Activated T-helper 17 cell treated with anti-CD3 and anti-CD28 coated beads, Interleukin-2, amount 50 U/mL, for 72 hours (primary cell): ENCODE results near the gene STIP1. TPM values are rescaled to one million over a fixed set of nuclear protein-coding genes. Genes with fewer than 3 reads are reported as not detected.

Experiments used
- ATAC-seq: fragments of 150-1000 bp; cut with Tn5 transposase; replicated peaks from 2 replicates; pipeline ENCODE4 v1.10.0; 2021; ENCODE audit warnings: mild to moderate bottlenecking, moderate library complexity
- H3K27ac Mint-ChIP-seq: one replicate; pipeline ENCODE4 v1.8.0; 2022; ENCODE audit warnings: mixed read lengths
- H3K27me3 Mint-ChIP-seq: one replicate; pipeline ENCODE4 v1.8.0; 2022; ENCODE audit warnings: mixed read lengths
- H3K36me3 Mint-ChIP-seq: one replicate; pipeline ENCODE4 v1.8.0; 2022; ENCODE audit warnings: low read depth, mild to moderate bottlenecking, mixed read lengths
- H3K4me1 Mint-ChIP-seq: one replicate; pipeline ENCODE4 v1.8.0; 2022; ENCODE audit warnings: mixed read lengths
- H3K4me3 Mint-ChIP-seq: one replicate; pipeline ENCODE4 v1.8.0; 2022; ENCODE audit warnings: mild to moderate bottlenecking, mixed read lengths
- H3K9me3 Mint-ChIP-seq: one replicate; pipeline ENCODE4 v1.8.0; 2022; ENCODE audit warnings: mixed read lengths
- total RNA-seq, 2 donors: library from RNA; stranded (reverse); gene quantifications; one replicate each; pipeline ENCODE4 v1.2.3, GENCODE V29; 2022

The STIP1 gene
- total RNA-seq, 2 donors from 2014 or later, result 259 to 462 TPM

- no peak overlapping the region for H3K4me3 Mint-ChIP-seq
- H3K4me1 Mint-ChIP-seq, result peaks cover 7% of the 10 kb centered on the region
- H3K27me3 Mint-ChIP-seq, result no peaks in the 10 kb centered on the region
- no peaks in the 10 kb centered on the region for H3K9me3 Mint-ChIP-seq
- no peak for ATAC-seq
- no peak overlapping the region for H3K27ac Mint-ChIP-seq
- no peaks in the 10 kb centered on the region for H3K36me3 Mint-ChIP-seq
These were observed 12.2 kb upstream of the STIP1 start for GRCh38 chr11:64173616-64174355.

- no peak for ATAC-seq
- H3K27ac Mint-ChIP-seq, result no peak overlapping the region
These were observed 9.2 kb upstream of the STIP1 start for GRCh38 chr11:64176751-64177150.

GRCh38 chr11:64178203-64178602, 7.8 kb upstream of the STIP1 start:
- peak; percentile 61 for ATAC-seq
- Mint-ChIP-seq H3K4me1 (peaks cover 12% of the 10 kb centered on the region), H3K9me3 (no peaks in the 10 kb centered on the region)

More at GRCh38 chr11:64176751-64177150, 9.2 kb upstream of the STIP1 start:
- H3K9me3 Mint-ChIP-seq, result no peaks in the 10 kb centered on the region
- H3K4me3 Mint-ChIP-seq, result no peak overlapping the region
- H3K36me3 Mint-ChIP-seq, result no peaks in the 10 kb centered on the region
- H3K27me3 Mint-ChIP-seq, result no peaks in the 10 kb centered on the region
- H3K4me1 Mint-ChIP-seq, result peaks cover 7% of the 10 kb centered on the region

DNA sequence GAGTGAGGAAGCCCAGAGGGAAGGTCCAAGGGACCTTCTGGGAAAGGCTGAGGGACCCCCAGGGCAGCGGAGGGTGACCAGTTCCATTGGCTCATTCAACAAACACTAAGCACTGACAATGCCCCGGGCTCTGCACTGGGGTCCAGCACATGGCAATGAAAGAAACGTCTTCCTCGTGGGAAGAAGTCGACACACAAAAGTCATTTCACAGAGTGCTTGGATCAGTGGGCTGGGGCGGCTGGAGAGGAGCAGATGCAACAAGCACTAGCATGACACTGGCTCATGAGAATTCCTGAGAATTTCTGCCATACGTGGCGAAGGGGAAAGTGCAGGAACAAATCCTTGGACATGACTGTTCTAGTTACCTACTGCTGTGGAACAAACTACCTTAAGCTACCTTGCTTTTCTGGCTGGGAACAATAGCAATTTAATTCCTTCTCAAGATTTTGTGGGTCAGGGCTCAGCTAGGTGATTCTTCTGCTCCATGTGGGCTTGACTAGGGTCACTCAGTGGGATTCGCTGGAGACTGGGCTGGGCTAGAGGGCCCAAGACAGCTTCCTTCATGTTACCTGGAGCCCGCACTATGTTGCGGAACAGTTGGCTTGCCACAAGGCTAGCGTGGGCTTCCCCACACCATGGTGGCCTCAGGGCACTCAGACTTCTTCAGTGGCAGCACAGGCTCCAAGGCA, 6.9 kb upstream of the STIP1 start:
- Mint-ChIP-seq H3K4me1 (peaks cover 12% of the 10 kb centered on the region), H3K27ac (no peak overlapping the region), H3K9me3 (no peaks in the 10 kb centered on the region), H3K27me3 (no peaks in the 10 kb centered on the region), H3K36me3 (no peaks in the 10 kb centered on the region), H3K4me3 (no peak overlapping the region)
- no peak for ATAC-seq

More at GRCh38 chr11:64178203-64178602, 7.8 kb upstream of the STIP1 start:
- no peaks in the 10 kb centered on the region for H3K27me3 Mint-ChIP-seq
- H3K36me3 Mint-ChIP-seq, result no peaks in the 10 kb centered on the region
- H3K4me3 Mint-ChIP-seq, result no peak overlapping the region
- H3K27ac Mint-ChIP-seq, result peak overlapping the region; percentile 1

DNA sequence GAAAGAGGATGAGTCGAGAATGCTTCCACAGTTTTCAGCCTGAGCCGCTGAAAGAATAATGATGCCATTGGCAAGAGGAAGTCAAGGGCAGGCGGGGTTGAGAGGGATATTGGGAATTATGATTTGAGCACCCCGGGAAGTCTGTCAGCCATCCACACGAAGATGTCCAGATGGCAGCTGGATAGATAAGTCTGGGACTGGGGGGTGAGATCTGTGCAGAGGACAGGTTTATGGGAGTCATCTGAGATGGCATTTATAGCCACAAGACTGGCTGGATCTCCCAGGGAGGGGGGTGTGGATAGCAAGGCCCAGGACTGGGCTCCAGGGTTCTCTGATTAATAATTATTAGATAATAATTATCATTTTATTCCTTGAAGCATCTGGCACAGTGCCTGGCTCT, 5.1 kb upstream of the STIP1 start:
- H3K4me1 Mint-ChIP-seq, result peaks cover 12% of the 10 kb centered on the region

GRCh38 chr11:64181506-64182411, 4.2 kb upstream of the STIP1 start:
- H3K36me3 Mint-ChIP-seq, result peaks cover 8% of the 10 kb centered on the region
- no peaks in the 10 kb centered on the region for H3K9me3 Mint-ChIP-seq
- H3K4me3 Mint-ChIP-seq, result peak overlapping the region; percentile 19
- peaks cover 12% of the 10 kb centered on the region for H3K4me1 Mint-ChIP-seq
- H3K27ac Mint-ChIP-seq, result no peak overlapping the region
- ATAC-seq, result no peak
- no peaks in the 10 kb centered on the region for H3K27me3 Mint-ChIP-seq

More for the DNA sequence above, 5.1 kb upstream of the STIP1 start:
- Mint-ChIP-seq H3K27me3 (no peaks in the 10 kb centered on the region), H3K36me3 (peaks cover 4% of the 10 kb centered on the region), H3K27ac (no peak overlapping the region), H3K4me3 (no peak overlapping the region), H3K9me3 (no peaks in the 10 kb centered on the region)
- no peak for ATAC-seq

DNA sequence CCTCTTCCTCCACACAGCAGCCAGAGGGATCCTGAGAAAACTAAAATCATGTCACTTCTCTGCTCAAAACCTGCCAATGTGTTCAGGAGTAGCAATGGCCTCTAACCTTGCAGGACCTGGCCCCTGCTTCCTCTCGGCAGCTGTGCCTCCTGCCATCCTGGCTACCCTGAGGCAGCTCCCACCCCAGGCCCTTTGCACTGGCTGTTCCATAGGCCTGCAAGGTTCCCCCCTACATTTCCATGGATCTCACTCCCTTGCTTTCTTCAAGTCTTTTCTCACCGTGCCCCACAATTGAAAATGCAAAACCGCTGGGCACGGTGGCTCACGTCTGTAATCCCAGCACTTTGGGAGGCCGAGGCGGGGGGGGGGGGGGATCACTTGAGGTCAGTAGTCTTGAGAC, 2.1 kb upstream of the STIP1 start:
- Mint-ChIP-seq H3K9me3 (no peaks in the 10 kb centered on the region), H3K27me3 (no peaks in the 10 kb centered on the region), H3K4me3 (no peak overlapping the region), H3K36me3 (peaks cover 8% of the 10 kb centered on the region), H3K4me1 (peaks cover 5% of the 10 kb centered on the region), H3K27ac (no peak overlapping the region)
- ATAC-seq, result no peak

- no peak for ATAC-seq
- peaks cover 17% of the 10 kb centered on the region for H3K36me3 Mint-ChIP-seq
- no peak overlapping the region for H3K27ac Mint-ChIP-seq
- H3K4me1 Mint-ChIP-seq, result peaks cover 5% of the 10 kb centered on the region
- no peaks in the 10 kb centered on the region for H3K9me3 Mint-ChIP-seq
- no peak overlapping the region for H3K4me3 Mint-ChIP-seq
- H3K27me3 Mint-ChIP-seq, result no peaks in the 10 kb centered on the region
These were observed 737 bp upstream of the STIP1 start for GRCh38 chr11:64185175-64185692.

GRCh38 chr11:64186492-64187165, 658 bp downstream of the STIP1 start:
- H3K4me3 Mint-ChIP-seq, result no peak overlapping the region
- ATAC-seq, result no peak
- H3K27ac Mint-ChIP-seq, result no peak overlapping the region
- H3K4me1 Mint-ChIP-seq, result peaks cover 9% of the 10 kb centered on the region
- H3K36me3 Mint-ChIP-seq, result peaks cover 30% of the 10 kb centered on the region
- H3K27me3 Mint-ChIP-seq, result no peaks in the 10 kb centered on the region
- no peaks in the 10 kb centered on the region for H3K9me3 Mint-ChIP-seq

DNA sequence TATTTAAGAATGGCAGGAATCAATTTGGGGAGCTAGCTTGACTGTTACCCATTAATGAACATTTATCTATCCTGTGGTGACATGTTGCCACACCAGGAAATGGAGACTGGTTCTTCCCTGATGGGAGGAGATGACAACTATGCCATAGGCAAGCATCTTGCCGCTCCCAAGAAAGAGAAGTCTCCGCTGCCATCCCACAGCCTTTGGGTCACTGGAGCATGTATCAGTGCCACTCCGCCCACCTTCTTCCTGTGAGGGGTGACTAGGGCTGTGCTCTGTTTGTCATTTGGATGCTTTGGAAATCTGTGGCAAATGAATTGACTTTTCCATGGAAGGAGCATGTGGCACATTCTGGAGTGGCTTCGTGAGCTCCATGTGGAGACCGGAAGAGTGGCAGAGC, 6.5 kb downstream of the STIP1 start:
- H3K4me1 Mint-ChIP-seq, result peaks cover 4% of the 10 kb centered on the region
- no peaks in the 10 kb centered on the region for H3K9me3 Mint-ChIP-seq
- no peak overlapping the region for H3K4me3 Mint-ChIP-seq
- H3K36me3 Mint-ChIP-seq, result peaks cover 78% of the 10 kb centered on the region
- H3K27ac Mint-ChIP-seq, result no peak overlapping the region
- H3K27me3 Mint-ChIP-seq, result no peaks in the 10 kb centered on the region
- no peak for ATAC-seq

GRCh38 chr11:64196626-64197025, 10.7 kb downstream of the STIP1 start:
- H3K4me1 Mint-ChIP-seq, result no peaks in the 10 kb centered on the region
- ATAC-seq, result no peak
- peaks cover 98% of the 10 kb centered on the region for H3K36me3 Mint-ChIP-seq
- H3K27ac Mint-ChIP-seq, result no peak overlapping the region
- H3K9me3 Mint-ChIP-seq, result no peaks in the 10 kb centered on the region
- H3K4me3 Mint-ChIP-seq, result no peak overlapping the region
- no peaks in the 10 kb centered on the region for H3K27me3 Mint-ChIP-seq

DNA sequence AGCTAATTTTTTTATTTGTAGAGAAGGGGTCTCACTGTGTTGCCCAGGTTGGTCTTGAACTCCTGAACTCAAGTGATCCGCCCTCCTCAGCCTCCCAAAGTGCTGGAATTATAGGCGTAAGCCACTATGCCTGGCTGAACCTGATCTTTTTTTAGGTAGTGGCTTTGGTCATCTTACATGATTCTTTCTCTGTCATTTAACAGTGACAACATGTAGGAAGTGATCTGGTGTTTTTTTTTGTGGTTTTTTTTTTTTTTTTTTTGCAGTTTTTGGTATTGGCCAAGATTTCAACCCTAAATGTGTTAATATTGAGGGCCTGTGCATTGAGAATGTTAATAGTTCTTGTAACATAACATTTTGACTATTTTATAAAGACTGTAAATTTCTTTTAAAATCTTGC, 12.5 kb downstream of the STIP1 start:
- H3K9me3 Mint-ChIP-seq, result no peaks in the 10 kb centered on the region
- H3K27ac Mint-ChIP-seq, result no peak overlapping the region
- peaks cover 100% of the 10 kb centered on the region for H3K36me3 Mint-ChIP-seq
- H3K4me3 Mint-ChIP-seq, result no peak overlapping the region
- no peaks in the 10 kb centered on the region for H3K27me3 Mint-ChIP-seq
- H3K4me1 Mint-ChIP-seq, result peaks cover 4% of the 10 kb centered on the region
- ATAC-seq, result no peak

GRCh38 chr11:64201543-64201942, 15.6 kb downstream of the STIP1 start:
- Mint-ChIP-seq H3K36me3 (peaks cover 100% of the 10 kb centered on the region), H3K9me3 (no peaks in the 10 kb centered on the region), H3K27me3 (no peaks in the 10 kb centered on the region), H3K4me3 (no peak overlapping the region), H3K27ac (no peak overlapping the region), H3K4me1 (peaks cover 10% of the 10 kb centered on the region)
- no peak for ATAC-seq

DNA sequence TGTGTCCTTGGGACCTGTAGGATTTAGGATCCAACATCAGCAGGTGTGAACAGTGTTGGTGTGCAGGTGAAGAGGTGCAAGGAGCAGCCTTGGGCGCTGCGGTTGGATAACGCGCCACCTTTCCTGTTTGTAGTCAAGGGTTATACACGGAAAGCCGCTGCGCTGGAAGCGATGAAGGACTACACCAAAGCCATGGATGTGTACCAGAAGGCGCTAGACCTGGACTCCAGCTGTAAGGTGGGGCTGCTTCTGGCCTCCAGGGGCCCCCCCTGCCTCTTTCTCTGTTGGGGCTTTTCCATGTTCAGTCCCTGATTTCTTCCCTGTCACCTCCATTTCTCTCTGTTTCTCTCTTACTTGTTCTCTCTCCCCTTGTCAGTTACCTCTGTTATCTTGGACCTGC, 17.0 kb downstream of the STIP1 start:
- no peak for ATAC-seq
- Mint-ChIP-seq H3K9me3 (no peaks in the 10 kb centered on the region), H3K36me3 (peaks cover 100% of the 10 kb centered on the region), H3K4me1 (peaks cover 10% of the 10 kb centered on the region), H3K4me3 (no peak overlapping the region), H3K27me3 (no peaks in the 10 kb centered on the region), H3K27ac (no peak overlapping the region)
